Measurements from ENCODE around the gene MAPK8.
"Not testable (repeated sequence)": the region's sequence is repeated elsewhere in the genome, so short reads cannot be mapped to it uniquely, and the experiment has no call there.

Gene MAPK8

DNA sequence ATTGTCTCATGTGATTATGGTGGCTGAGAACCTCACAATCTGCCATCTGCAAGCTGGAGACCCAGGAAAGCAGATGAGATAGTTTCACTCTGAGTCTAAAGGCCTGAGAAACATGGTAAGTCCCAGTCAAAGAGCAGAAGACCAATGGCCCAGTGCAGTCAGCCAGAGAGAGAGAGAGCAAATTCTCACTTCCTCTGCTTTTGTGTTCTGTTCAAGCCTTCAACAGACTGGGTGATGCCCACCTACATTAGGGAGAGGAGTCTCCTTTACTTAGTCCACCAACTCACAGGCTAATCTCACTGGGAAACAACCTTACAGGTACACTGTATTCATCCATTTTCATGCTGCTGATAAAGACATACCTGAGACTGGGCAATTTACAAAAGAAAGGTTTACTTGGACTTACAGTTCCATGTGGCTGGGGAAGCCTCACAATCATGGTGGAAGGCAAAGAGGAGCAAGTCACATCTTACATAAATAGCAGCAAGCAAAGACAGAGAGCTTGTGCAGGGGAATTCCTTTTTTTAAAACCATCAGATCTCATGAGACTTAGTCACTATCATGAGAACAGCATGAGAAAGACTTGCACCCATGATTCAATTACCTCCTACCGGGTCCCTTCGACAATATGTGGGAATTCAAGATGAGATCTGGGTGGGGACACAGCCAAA lies 27.3 kb upstream of the MAPK8 start:
- Histone ChIP-seq H3K4me1 (no peaks in the 10 kb centered on the region), H3K4me2 (ENCODE audit: low read length) (no peak overlapping the region), H2AFZ (no peak overlapping the region), H3K9me3 (ENCODE audit: control insufficient read depth, low read length) (no peaks in the 10 kb centered on the region), H3K79me2 (no peaks in the 10 kb centered on the region), H3K36me3 (ENCODE audit: control insufficient read depth, insufficient read depth, low read length) (no peaks in the 10 kb centered on the region), H3K9ac (no peak overlapping the region), H3K27ac (no peak overlapping the region), H3K4me3 (ENCODE audit: low read depth, low read length) (no peak overlapping the region), H3K27me3 (ENCODE audit: control insufficient read depth, insufficient read depth, low read length) (no peaks in the 10 kb centered on the region)
- TF ChIP-seq, protein P1, sequence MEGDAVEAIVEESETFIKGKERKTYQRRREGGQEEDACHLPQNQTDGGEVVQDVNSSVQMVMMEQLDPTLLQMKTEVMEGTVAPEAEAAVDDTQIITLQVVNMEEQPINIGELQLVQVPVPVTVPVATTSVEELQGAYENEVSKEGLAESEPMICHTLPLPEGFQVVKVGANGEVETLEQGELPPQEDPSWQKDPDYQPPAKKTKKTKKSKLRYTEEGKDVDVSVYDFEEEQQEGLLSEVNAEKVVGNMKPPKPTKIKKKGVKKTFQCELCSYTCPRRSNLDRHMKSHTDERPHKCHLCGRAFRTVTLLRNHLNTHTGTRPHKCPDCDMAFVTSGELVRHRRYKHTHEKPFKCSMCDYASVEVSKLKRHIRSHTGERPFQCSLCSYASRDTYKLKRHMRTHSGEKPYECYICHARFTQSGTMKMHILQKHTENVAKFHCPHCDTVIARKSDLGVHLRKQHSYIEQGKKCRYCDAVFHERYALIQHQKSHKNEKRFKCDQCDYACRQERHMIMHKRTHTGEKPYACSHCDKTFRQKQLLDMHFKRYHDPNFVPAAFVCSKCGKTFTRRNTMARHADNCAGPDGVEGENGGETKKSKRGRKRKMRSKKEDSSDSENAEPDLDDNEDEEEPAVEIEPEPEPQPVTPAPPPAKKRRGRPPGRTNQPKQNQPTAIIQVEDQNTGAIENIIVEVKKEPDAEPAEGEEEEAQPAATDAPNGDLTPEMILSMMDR (IDR thresholded peaks at IDR 0.05): no peak

DNA sequence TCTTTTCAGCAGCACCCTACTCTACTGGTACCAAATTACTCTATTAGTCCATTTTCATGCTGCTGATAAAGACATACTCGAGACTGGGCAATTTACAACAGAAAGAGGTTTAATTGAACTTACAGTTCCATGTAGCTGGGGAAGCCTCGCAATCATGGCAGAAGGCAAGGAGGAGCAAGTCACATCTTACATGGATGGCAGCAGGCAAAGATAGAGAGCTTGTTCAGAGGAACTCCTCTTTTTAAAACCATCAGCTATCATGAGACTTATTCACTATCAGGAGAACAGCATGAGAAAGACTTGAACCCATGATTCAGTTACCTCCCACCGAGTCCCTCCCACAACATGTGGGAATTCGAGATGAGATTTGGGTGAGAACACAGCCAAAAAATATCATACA lies 24.8 kb upstream of the MAPK8 start:
- not testable (repeated sequence) for H3K9ac ChIP-seq; H3K4me3 ChIP-seq (ENCODE audit: low read depth, low read length); H3K27ac ChIP-seq; H2AFZ ChIP-seq; H3K27me3 ChIP-seq (ENCODE audit: control insufficient read depth, insufficient read depth, low read length); H3K36me3 ChIP-seq (ENCODE audit: control insufficient read depth, insufficient read depth, low read length); H3K9me3 ChIP-seq (ENCODE audit: control insufficient read depth, low read length); H3K79me2 ChIP-seq; H3K4me2 ChIP-seq (ENCODE audit: low read length); H3K4me1 ChIP-seq

GRCh38 chr10:48282829-48283228 lies 23.6 kb upstream of the MAPK8 start:
- H3K27me3 ChIP-seq (ENCODE audit: control insufficient read depth, insufficient read depth, low read length): no peaks in the 10 kb centered on the region
- TF ChIP-seq, protein P1 (IDR thresholded peaks at IDR 0.05): no peak
- H3K4me3 ChIP-seq (ENCODE audit: low read depth, low read length): no peak overlapping the region
- no peaks in the 10 kb centered on the region for H3K9me3 ChIP-seq (ENCODE audit: control insufficient read depth, low read length)
- H3K79me2 ChIP-seq: no peaks in the 10 kb centered on the region
- no peak overlapping the region for H3K4me2 ChIP-seq (ENCODE audit: low read length)
- peaks cover 6% of the 10 kb centered on the region for H3K4me1 ChIP-seq
- no peaks in the 10 kb centered on the region for H3K36me3 ChIP-seq (ENCODE audit: control insufficient read depth, insufficient read depth, low read length)
- H3K9ac ChIP-seq: no peak overlapping the region
- no peak overlapping the region for H2AFZ ChIP-seq
- H3K27ac ChIP-seq: no peak overlapping the region

DNA sequence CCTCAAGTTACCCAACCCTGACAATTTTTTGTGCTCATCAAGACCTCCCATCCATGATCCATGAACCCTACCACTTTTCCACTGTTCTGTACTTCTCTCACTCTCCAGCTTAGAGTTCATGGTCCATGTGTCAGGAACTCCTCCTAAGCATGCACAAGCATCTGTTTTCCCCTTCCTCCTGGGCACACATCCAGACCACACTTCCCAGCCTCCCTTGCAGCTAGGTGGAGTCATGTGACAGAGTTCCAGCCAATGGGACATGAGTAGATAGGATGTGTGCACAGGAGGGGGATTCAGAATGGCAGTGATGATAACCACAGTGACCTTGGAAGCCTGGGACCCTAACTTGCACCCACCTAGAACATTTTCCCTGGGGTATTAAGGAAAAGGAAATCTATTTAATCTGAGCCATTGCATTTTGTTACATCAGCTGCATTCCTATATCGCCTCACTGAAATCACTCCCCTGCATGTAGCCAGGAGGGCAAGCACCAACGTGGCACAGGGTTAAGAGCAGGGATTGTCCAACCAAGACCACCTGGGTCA lies 22.4 kb upstream of the MAPK8 start:
- Histone ChIP-seq H3K4me3 (ENCODE audit: low read depth, low read length) (no peak overlapping the region), H3K9me3 (ENCODE audit: control insufficient read depth, low read length) (no peaks in the 10 kb centered on the region), H3K27ac (no peak overlapping the region), H3K9ac (no peak overlapping the region), H2AFZ (no peak overlapping the region), H3K79me2 (no peaks in the 10 kb centered on the region), H3K4me2 (ENCODE audit: low read length) (no peak overlapping the region), H3K4me1 (peaks cover 14% of the 10 kb centered on the region), H3K36me3 (ENCODE audit: control insufficient read depth, insufficient read depth, low read length) (no peaks in the 10 kb centered on the region), H3K27me3 (ENCODE audit: control insufficient read depth, insufficient read depth, low read length) (no peaks in the 10 kb centered on the region)
- TF ChIP-seq, protein P1 (IDR thresholded peaks at IDR 0.05): no peak

DNA sequence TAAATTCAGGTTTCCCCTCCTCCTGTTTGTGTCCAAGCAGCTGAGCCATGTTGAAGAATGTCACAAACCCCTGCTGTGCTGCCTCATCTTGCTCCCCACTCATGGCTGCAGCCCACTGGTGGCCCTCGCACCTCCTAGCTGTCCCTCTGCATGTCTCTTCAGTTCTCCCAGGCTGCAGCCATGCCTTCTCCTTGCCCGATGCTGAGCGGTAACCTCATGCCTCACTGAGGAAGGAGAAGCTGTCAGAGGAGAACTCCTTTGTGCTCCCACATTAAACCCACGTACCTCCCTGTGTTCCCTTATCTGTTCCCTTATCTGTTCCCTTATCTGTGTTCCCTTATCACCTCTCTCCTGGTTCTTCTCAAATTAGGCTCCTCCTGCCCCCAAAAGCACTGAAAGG lies 21.7 kb upstream of the MAPK8 start:
- Histone ChIP-seq H3K4me1 (peaks cover 20% of the 10 kb centered on the region), H3K9me3 (ENCODE audit: control insufficient read depth, low read length) (no peaks in the 10 kb centered on the region), H3K36me3 (ENCODE audit: control insufficient read depth, insufficient read depth, low read length) (no peaks in the 10 kb centered on the region), H3K9ac (no peak overlapping the region), H3K4me3 (ENCODE audit: low read depth, low read length) (no peak overlapping the region), H3K27ac (no peak overlapping the region), H2AFZ (no peak overlapping the region), H3K27me3 (ENCODE audit: control insufficient read depth, insufficient read depth, low read length) (no peaks in the 10 kb centered on the region), H3K4me2 (ENCODE audit: low read length) (no peak overlapping the region), H3K79me2 (no peaks in the 10 kb centered on the region)
- TF ChIP-seq, protein P1 (IDR thresholded peaks at IDR 0.05): no peak

Data from parathyroid adenoma (tissue), 2 donors.